ENCODE results near the gene NCF2. TPM values are rescaled to one million over a fixed set of nuclear protein-coding genes. Genes with fewer than 3 reads are reported as not detected.

NCF2 gene
- total and polyA plus RNA-seq, 2 donors (not counting 1 experiment from before 2014, with no cell fraction given) = 0.43 to 2.6 TPM

- Histone ChIP-seq H3K36me3 (ENCODE audit: control insufficient read depth, insufficient read depth, low read length) (no peaks in the 10 kb centered on the region), H3K9ac (ENCODE audit: insufficient read depth, low read length) (no peak overlapping the region), H3K4me1 (ENCODE audit: control insufficient read depth, extremely low read depth, insufficient read depth, low read length) (no peaks in the 10 kb centered on the region), H3K9me3 (ENCODE audit: control insufficient read depth, insufficient read depth, low read depth, low read length) (no peaks in the 10 kb centered on the region), H3K27ac (ENCODE audit: insufficient read depth, low read length) (no peak overlapping the region), H3K27me3 (ENCODE audit: control insufficient read depth, insufficient read depth, low read length) (no peaks in the 10 kb centered on the region), H3K4me2 (ENCODE audit: extremely low read depth, insufficient read depth, low read length) (no peak overlapping the region), H2AFZ (ENCODE audit: low read length) (no peak overlapping the region), H3K4me3 (replicated peaks in 1 of 4; ENCODE audit: control extremely low read depth in 1 of 4, insufficient read depth in 1 of 4, low read depth in 3 of 4, low read length in 4 of 4) (no peak overlapping the region), H4K20me1 (ENCODE audit: control insufficient read depth, extremely low read depth, insufficient read depth, low read length) (no peaks in the 10 kb centered on the region), H3K79me2 (ENCODE audit: control insufficient read depth, insufficient read depth, low read length) (no peaks in the 10 kb centered on the region)
- DNase-seq (ENCODE audit: low read depth in 2 of 2) = no peak
- TF ChIP-seq EZH2 (IDR thresholded peaks at IDR 0.05; ENCODE audit: low read length, missing control alignments) = no peak
- TF ChIP-seq CTCF (conservative IDR thresholded peaks at IDR 0.05 in 1 of 2, IDR thresholded peaks at IDR 0.05 in 1 of 2; ENCODE audit: low read depth in 1 of 2, low read length in 2 of 2) = no peak
Measured at GRCh38 chr1:183585038-183585437, 5.2 kb downstream of the NCF2 start.

GRCh38 chr1:183584147-183584546 is 6.1 kb downstream of the NCF2 start:
- H3K79me2 ChIP-seq (ENCODE audit: control insufficient read depth, insufficient read depth, low read length) = no peaks in the 10 kb centered on the region
- no peak overlapping the region for H3K4me2 ChIP-seq (ENCODE audit: extremely low read depth, insufficient read depth, low read length)
- DNase-seq (ENCODE audit: low read depth in 2 of 2) = no peak
- no peaks in the 10 kb centered on the region for H3K4me1 ChIP-seq (ENCODE audit: control insufficient read depth, extremely low read depth, insufficient read depth, low read length)
- no peak overlapping the region for H2AFZ ChIP-seq (ENCODE audit: low read length)
- no peaks in the 10 kb centered on the region for H4K20me1 ChIP-seq (ENCODE audit: control insufficient read depth, extremely low read depth, insufficient read depth, low read length)
- H3K4me3 ChIP-seq (replicated peaks in 1 of 4; ENCODE audit: control extremely low read depth in 1 of 4, insufficient read depth in 1 of 4, low read depth in 3 of 4, low read length in 4 of 4) = no peak overlapping the region
- H3K9ac ChIP-seq (ENCODE audit: insufficient read depth, low read length) = no peak overlapping the region
- H3K27ac ChIP-seq (ENCODE audit: insufficient read depth, low read length) = no peak overlapping the region
- H3K36me3 ChIP-seq (ENCODE audit: control insufficient read depth, insufficient read depth, low read length) = no peaks in the 10 kb centered on the region
- no peaks in the 10 kb centered on the region for H3K27me3 ChIP-seq (ENCODE audit: control insufficient read depth, insufficient read depth, low read length)
- H3K9me3 ChIP-seq (ENCODE audit: control insufficient read depth, insufficient read depth, low read depth, low read length) = no peaks in the 10 kb centered on the region
- TF ChIP-seq EZH2 (IDR thresholded peaks at IDR 0.05; ENCODE audit: low read length, missing control alignments) (no peak), CTCF (conservative IDR thresholded peaks at IDR 0.05 in 1 of 2, IDR thresholded peaks at IDR 0.05 in 1 of 2; ENCODE audit: low read depth in 1 of 2, low read length in 2 of 2) (no peak)

- TF ChIP-seq CTCF (conservative IDR thresholded peaks at IDR 0.05 in 1 of 2, IDR thresholded peaks at IDR 0.05 in 1 of 2; ENCODE audit: low read depth in 1 of 2, low read length in 2 of 2) (no peak), EZH2 (IDR thresholded peaks at IDR 0.05; ENCODE audit: low read length, missing control alignments) (no peak)
- DNase-seq (ENCODE audit: low read depth in 2 of 2) = peak in 1 of 2 donors; percentile 45
- Histone ChIP-seq H3K4me3 (replicated peaks in 1 of 4; ENCODE audit: control extremely low read depth in 1 of 4, insufficient read depth in 1 of 4, low read depth in 3 of 4, low read length in 4 of 4) (no peak overlapping the region), H3K9me3 (ENCODE audit: control insufficient read depth, insufficient read depth, low read depth, low read length) (no peaks in the 10 kb centered on the region), H3K4me1 (ENCODE audit: control insufficient read depth, extremely low read depth, insufficient read depth, low read length) (no peaks in the 10 kb centered on the region), H3K27ac (ENCODE audit: insufficient read depth, low read length) (no peak overlapping the region), H3K9ac (ENCODE audit: insufficient read depth, low read length) (no peak overlapping the region), H3K36me3 (ENCODE audit: control insufficient read depth, insufficient read depth, low read length) (no peaks in the 10 kb centered on the region), H4K20me1 (ENCODE audit: control insufficient read depth, extremely low read depth, insufficient read depth, low read length) (no peaks in the 10 kb centered on the region), H3K79me2 (ENCODE audit: control insufficient read depth, insufficient read depth, low read length) (no peaks in the 10 kb centered on the region), H2AFZ (ENCODE audit: low read length) (no peak overlapping the region), H3K4me2 (ENCODE audit: extremely low read depth, insufficient read depth, low read length) (no peak overlapping the region), H3K27me3 (ENCODE audit: control insufficient read depth, insufficient read depth, low read length) (no peaks in the 10 kb centered on the region)
Measured at GRCh38 chr1:183583466-183583865, 6.8 kb downstream of the NCF2 start.

All from fibroblast of lung (primary cell).